GM12878 (cell line): ENCODE results near the gene SP1. TPM values are rescaled to one million over a fixed set of nuclear protein-coding genes. Genes with fewer than 3 reads are reported as not detected.

ENCODE experiments used
- ATAC-seq: fragments of 200-7000 bp; cut with Tn5 transposase; 3 replicates; pipeline ENCODE4 v1.9.1; 2020; ENCODE audit warnings: mild to moderate bottlenecking, moderate library complexity
- BruUV-seq: library from RNA; stranded (reverse); fragments of 400-500 nt; replicated peaks from 2 replicates; lab custom pipeline; 2021; lab: Mats Ljungman, UMichigan
- CTCF ChIA-PET: fragments of 300-600 bp; sonication (Branson Sonifier 250); formaldehyde crosslinking; extraction: SDS; loops from one replicate; lab custom pipeline; 2021; ENCODE audit warnings: inconsistent platforms; lab: Yijun Ruan, JAX
- POLR2A ChIA-PET: fragments of 350-600 bp; formaldehyde crosslinking; extraction: SDS; loops from one replicate; lab custom pipeline; 2021; ENCODE audit warnings: inconsistent platforms; lab: Charles Lee
- RAD21 ChIA-PET: fragments of 300-600 bp; sonication (Branson Sonifier 250); formaldehyde crosslinking; loops from one replicate; lab custom pipeline; 2023; ENCODE audit warnings: antibody characterized with exemption; ENCODE audit not compliant: unreplicated experiment; lab: Charles Lee
- SMC1A ChIA-PET: fragments of 300-600 bp; sonication (Branson Sonifier 250); formaldehyde crosslinking; loops from one replicate; lab custom pipeline; 2023; ENCODE audit not compliant: unreplicated experiment, uncharacterized antibody; lab: Charles Lee
- DNase-seq: peaks from one replicate; pipeline ENCODE4 v3.0.0-alpha.2; 2011; ENCODE audit warnings: low read depth, low spot score
- FAIRE-seq: peaks from 3 replicates; lab custom pipeline; 2011; peaks lifted over from hg19 to GRCh38; lab: Jason Lieb, UNC
- H2AFZ ChIP-seq: 2 replicates; pipeline ENCODE4 v1.6.0; 2011; ENCODE audit warnings: low read depth, low read length, control low read depth; ENCODE audit not compliant: control insufficient read depth
- H3K27ac ChIP-seq: 2 replicates; pipeline ENCODE4 v1.5.1; 2011; ENCODE audit warnings: control low read depth; ENCODE audit not compliant: control insufficient read depth, insufficient read depth
- H3K27me3 ChIP-seq, 2 experiments: replicated peaks in 1 of 2; 2 replicates each; pipeline versions ENCODE4 v1.6.0 to v1.6.1; 2011; ENCODE audit warnings: low read length in 1 of 2; ENCODE audit not compliant: control insufficient read depth in 2 of 2, insufficient read depth in 2 of 2
- H3K36me3 ChIP-seq, 2 experiments: 2 replicates each; pipeline ENCODE4 v1.5.1; 2011; ENCODE audit warnings: low read length in 1 of 2; ENCODE audit not compliant: control insufficient read depth in 2 of 2, insufficient read depth in 2 of 2
- H3K4me1 ChIP-seq: 2 replicates; pipeline ENCODE4 v1.6.1; 2011; ENCODE audit warnings: mild to moderate bottlenecking, low read length, moderate library complexity, mixed read lengths; ENCODE audit not compliant: control insufficient read depth, insufficient read depth
- H3K4me2 ChIP-seq: 2 replicates; pipeline ENCODE4 v1.6.0; 2011; ENCODE audit warnings: control low read depth; ENCODE audit not compliant: control insufficient read depth, insufficient read depth
- H3K4me3 ChIP-seq: fragments of 200-600 bp; sonication (generic); 2 replicates; pipeline ENCODE4 v1.5.1; 2016
- H3K79me2 ChIP-seq: 2 replicates; pipeline ENCODE4 v1.6.0; 2011; ENCODE audit warnings: low read length; ENCODE audit not compliant: control insufficient read depth, insufficient read depth
- H3K9ac ChIP-seq: 2 replicates; pipeline ENCODE4 v1.8.0; 2011; ENCODE audit warnings: low read length, control low read depth, mixed read lengths; ENCODE audit not compliant: control insufficient read depth, insufficient read depth
- H3K9me3 ChIP-seq: replicated peaks from 3 replicates; pipeline ENCODE4 v1.5.1; 2011; ENCODE audit warnings: mild to moderate bottlenecking, low read length; ENCODE audit not compliant: control insufficient read depth, insufficient read depth
- H4K20me1 ChIP-seq: 2 replicates; pipeline ENCODE4 v1.6.0; 2011; ENCODE audit not compliant: control insufficient read depth, insufficient read depth
- BACH1 ChIP-seq: fragments of 450-650 bp; IDR thresholded peaks from 2 replicates; pipeline ENCODE4 v1.6.1; 2017; ENCODE audit warnings: mild to moderate bottlenecking, borderline replicate concordance
- CBX3 ChIP-seq: fragments of 200-600 bp; sonication (generic); IDR thresholded peaks from 2 replicates; pipeline ENCODE4 v1.6.1; 2016; ENCODE audit warnings: low read depth, borderline replicate concordance
- EGR1 ChIP-seq, 2 experiments: IDR thresholded peaks; 1 replicate in 1 of 2; 2 replicates in 1 of 2; pipeline ENCODE4 v1.6.1; 2011 to 2012; ENCODE audit warnings: low read depth in 2 of 2, low read length in 2 of 2, borderline replicate concordance in 1 of 2, mild to moderate bottlenecking in 1 of 2, moderate library complexity in 1 of 2
- ESRRA ChIP-seq: IDR thresholded peaks from 2 replicates; pipeline ENCODE4 v1.6.1; 2012; ENCODE audit warnings: mild to moderate bottlenecking, low read length, improper control_type of control experiment
- MEF2B ChIP-seq: fragments of 450-650 bp; IDR thresholded peaks from 2 replicates; pipeline ENCODE4 v1.6.1; 2018; ENCODE audit warnings: mild to moderate bottlenecking, moderate library complexity; ENCODE audit not compliant: partially characterized antibody, poor library complexity, severe bottlenecking
- SPI1 ChIP-seq: IDR thresholded peaks from 2 replicates; pipeline ENCODE4 v1.6.1; 2011; ENCODE audit warnings: low read depth, mild to moderate bottlenecking, low read length, moderate library complexity, borderline replicate concordance; ENCODE audit not compliant: insufficient read depth
- WGBS: methylation state at CpG from one replicate; pipeline ENCODE4 v1.1.6; 2016; ENCODE audit warnings: low lambda C conversion rate; ENCODE audit not compliant: insufficient replicate concordance, insufficient coverage; ENCODE audit errors: missing lambda C conversion rate; 5-methylcytosine and 5-hydroxymethylcytosine counted together
- in situ Hi-C: fragments of 300-500 bp; cut with MboI; formaldehyde crosslinking; loops from 9 replicates; pipeline ENCODE4 v1.14.3; 2018; ENCODE audit warnings: mixed read lengths
- intact Hi-C: fragments of 100-400 bp; cut with micrococcal nuclease; formaldehyde crosslinking; loops from one replicate; pipeline ENCODE4 v1.14.2; 2022; ENCODE audit not compliant: unreplicated experiment
- polyA plus RNA-seq, 11 experiments: library from polyadenylated mRNA; depleted of rRNA in 4 of 11; unstranded in 6 of 11; stranded (reverse) in 5 of 11; fragments of >200 nt; fragmentation: Nextera tagmentation in 4 of 11; fragmentation: Illumina TruSeq in 1 of 11; extraction: Ambion mirVana in 4 of 11; extraction: Trizol in 1 of 11; gene quantifications; 1 replicate in 1 of 11; 2 replicates in 10 of 11; pipeline versions ENCODE4 v1.2.1 to v1.2.3, GENCODE V29; 2011 to 2016; ENCODE audit warnings: inconsistent platforms in 2 of 11, missing spikeins in 2 of 11, low read depth in 1 of 11
- total RNA-seq, 4 experiments: library from RNA; depleted of rRNA in 3 of 4; stranded (reverse); fragments of >200 nt in 3 of 4; fragmentation: Illumina TruSeq in 1 of 4; extraction: Trizol in 1 of 4; gene quantifications; 2 replicates each; pipeline versions ENCODE4 v1.2.1 to v1.2.3, GENCODE V29; 2013 to 2021
- TF ChIP-seq, protein P1 (sequence below): fragments of 450-650 bp; IDR thresholded peaks from 2 replicates; pipeline ENCODE4 v1.6.1; 2016; ENCODE audit warnings: mild to moderate bottlenecking
- TF ChIP-seq, protein P2 (sequence below): fragments of 450-650 bp; IDR thresholded peaks from 2 replicates; pipeline ENCODE4 v1.6.1; 2017; ENCODE audit warnings: low read depth, mild to moderate bottlenecking, moderate library complexity

The SP1 gene
- total and polyA plus RNA-seq, 10 of the 15 experiments (the other 5 are each of a cell fraction or from before 2014, with no cell fraction given), result 3.3 to 52.0 (median 25.2) TPM

- TF ChIP-seq CBX3, result no peak
- no peak for TF ChIP-seq EGR1 (IDR thresholded peaks at IDR 0.05; ENCODE audit: borderline replicate concordance in 1 of 2, low read depth in 2 of 2, low read length in 2 of 2)
- TF ChIP-seq ESRRA, result no peak
- no peak for TF ChIP-seq BACH1
- TF ChIP-seq, all 136 proteins: peak for 0
These were observed 43.7 kb upstream of the SP1 start, which contains the start of gene SP7 (continued) for GRCh38 chr12:53336181-53336681.

- DNase-seq (no peak), ATAC-seq (peak; percentile 19; the same call in 2 of the 3 replicates), FAIRE-seq (no peak)
- Histone ChIP-seq H3K27ac (no peak overlapping the region), H3K4me3 (no peak overlapping the region), H3K27me3 (peaks cover 2 to 10% of the 10 kb centered on the region in 2 experiments; a peak in 3 of 4 replicates), H3K79me2 (no peaks in the 10 kb centered on the region), H4K20me1 (no peaks in the 10 kb centered on the region), H3K4me2 (0 out of 2 replicates have a peak overlapping the region, but pooled peaks have one; percentile 7), H2AFZ (no peak overlapping the region), H3K36me3 (no peaks in the 10 kb centered on the region), H3K9ac (no peak overlapping the region), H3K9me3 (no peaks in the 10 kb centered on the region), H3K4me1 (peaks cover 5% of the 10 kb centered on the region; the same call in 1 of the 2 replicates)
- ChIA-PET SMC1A (interaction anchor here (2.0 kb wide), 1 partner anchor 11 kb away, joined by 8 read pairs; no protein-coding TSS in a partner anchor), CTCF (no interaction called here), RAD21 (no interaction called here), POLR2A (no interaction called here)
- intact Hi-C loops (no loop called here), in situ Hi-C loops (no loop called here)
- WGBS, result 19% methylated on average over 10 of the region's 11 CpGs
- peak; percentile 15 for TF ChIP-seq MEF2B
- TF ChIP-seq, protein P1, sequence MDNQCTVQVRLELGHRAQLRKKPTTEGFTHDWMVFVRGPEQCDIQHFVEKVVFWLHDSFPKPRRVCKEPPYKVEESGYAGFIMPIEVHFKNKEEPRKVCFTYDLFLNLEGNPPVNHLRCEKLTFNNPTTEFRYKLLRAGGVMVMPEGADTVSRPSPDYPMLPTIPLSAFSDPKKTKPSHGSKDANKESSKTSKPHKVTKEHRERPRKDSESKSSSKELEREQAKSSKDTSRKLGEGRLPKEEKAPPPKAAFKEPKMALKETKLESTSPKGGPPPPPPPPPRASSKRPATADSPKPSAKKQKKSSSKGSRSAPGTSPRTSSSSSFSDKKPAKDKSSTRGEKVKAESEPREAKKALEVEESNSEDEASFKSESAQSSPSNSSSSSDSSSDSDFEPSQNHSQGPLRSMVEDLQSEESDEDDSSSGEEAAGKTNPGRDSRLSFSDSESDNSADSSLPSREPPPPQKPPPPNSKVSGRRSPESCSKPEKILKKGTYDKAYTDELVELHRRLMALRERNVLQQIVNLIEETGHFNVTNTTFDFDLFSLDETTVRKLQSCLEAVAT, result no peak
- peak; percentile 35; the same call in 1 of the 2 replicates for TF ChIP-seq SPI1
- TF ChIP-seq, protein P2, sequence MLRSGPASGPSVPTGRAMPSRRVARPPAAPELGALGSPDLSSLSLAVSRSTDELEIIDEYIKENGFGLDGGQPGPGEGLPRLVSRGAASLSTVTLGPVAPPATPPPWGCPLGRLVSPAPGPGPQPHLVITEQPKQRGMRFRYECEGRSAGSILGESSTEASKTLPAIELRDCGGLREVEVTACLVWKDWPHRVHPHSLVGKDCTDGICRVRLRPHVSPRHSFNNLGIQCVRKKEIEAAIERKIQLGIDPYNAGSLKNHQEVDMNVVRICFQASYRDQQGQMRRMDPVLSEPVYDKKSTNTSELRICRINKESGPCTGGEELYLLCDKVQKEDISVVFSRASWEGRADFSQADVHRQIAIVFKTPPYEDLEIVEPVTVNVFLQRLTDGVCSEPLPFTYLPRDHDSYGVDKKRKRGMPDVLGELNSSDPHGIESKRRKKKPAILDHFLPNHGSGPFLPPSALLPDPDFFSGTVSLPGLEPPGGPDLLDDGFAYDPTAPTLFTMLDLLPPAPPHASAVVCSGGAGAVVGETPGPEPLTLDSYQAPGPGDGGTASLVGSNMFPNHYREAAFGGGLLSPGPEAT, result no peak
- BruUV-seq, result no TSS peak
These were observed 42.0 kb upstream of the SP1 start for GRCh38 chr12:53338017-53338416.
